ENCODE results near the gene TARBP2.

TARBP2 gene

DNA sequence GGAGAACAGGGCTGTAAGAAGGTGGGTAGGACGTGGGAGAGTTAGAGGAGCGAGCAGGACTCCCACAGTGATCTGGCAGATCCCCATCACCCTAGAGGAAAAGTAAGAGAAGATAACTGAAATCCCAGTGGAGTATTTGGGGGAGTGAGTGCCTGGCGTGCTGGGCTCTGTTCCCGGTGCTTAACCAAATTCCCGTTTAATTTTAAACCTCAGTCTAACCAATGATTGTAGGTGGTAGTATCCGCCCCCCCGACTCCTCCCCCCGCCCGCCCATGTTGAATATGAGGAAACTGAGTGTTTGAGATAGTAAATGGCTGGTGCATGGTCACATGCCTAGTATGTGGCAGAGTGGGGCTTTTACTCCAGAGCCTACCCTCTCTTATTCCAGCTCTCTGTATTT lies 1.2 kb downstream of the TARBP2 start:
- no peak overlapping the region for H3K4me3 ChIP-seq (ENCODE audit: low read depth, low read length)
- no peak for DNase-seq (ENCODE audit: low read depth)
- TF ChIP-seq, protein P1, sequence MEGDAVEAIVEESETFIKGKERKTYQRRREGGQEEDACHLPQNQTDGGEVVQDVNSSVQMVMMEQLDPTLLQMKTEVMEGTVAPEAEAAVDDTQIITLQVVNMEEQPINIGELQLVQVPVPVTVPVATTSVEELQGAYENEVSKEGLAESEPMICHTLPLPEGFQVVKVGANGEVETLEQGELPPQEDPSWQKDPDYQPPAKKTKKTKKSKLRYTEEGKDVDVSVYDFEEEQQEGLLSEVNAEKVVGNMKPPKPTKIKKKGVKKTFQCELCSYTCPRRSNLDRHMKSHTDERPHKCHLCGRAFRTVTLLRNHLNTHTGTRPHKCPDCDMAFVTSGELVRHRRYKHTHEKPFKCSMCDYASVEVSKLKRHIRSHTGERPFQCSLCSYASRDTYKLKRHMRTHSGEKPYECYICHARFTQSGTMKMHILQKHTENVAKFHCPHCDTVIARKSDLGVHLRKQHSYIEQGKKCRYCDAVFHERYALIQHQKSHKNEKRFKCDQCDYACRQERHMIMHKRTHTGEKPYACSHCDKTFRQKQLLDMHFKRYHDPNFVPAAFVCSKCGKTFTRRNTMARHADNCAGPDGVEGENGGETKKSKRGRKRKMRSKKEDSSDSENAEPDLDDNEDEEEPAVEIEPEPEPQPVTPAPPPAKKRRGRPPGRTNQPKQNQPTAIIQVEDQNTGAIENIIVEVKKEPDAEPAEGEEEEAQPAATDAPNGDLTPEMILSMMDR (conservative IDR thresholded peaks at IDR 0.05; ENCODE audit: low read depth, low read length), result no peak

DNA sequence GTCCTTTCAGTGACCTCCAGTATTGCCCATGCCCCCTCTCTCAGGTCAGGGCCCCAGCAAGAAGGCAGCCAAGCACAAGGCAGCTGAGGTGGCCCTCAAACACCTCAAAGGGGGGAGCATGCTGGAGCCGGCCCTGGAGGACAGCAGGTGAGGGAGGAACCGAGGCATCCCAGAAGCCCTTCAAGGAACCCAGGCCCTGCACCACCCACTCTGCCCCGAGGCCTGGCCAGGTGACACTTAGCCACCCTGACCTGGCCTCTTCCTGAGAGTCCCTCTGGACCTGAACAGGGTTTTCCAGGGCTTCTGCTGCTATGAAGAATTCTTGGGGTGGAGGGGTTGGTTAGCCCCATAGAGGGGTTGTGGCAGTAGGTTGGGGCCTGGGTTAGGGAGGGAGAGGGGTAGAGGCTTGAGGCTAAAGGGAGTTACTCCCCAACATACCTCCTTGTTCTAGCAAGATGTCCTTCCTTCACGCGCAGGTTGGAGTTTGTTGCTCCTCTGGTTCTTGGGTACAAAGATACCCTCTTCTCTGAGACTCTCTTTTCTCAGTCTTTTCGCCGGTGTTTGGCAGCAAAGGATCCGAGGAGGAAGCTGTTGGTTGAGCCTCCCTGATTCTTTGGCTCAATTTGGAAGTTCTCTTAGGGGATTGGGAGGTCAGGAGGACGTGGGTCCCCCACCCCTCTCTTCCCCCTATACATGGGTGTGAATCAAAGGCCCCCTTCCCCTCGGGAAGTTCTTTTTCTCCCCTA lies 2.1 kb downstream of the TARBP2 start:
- no peak for DNase-seq (ENCODE audit: low read depth)
- TF ChIP-seq, protein P1 (conservative IDR thresholded peaks at IDR 0.05; ENCODE audit: low read depth, low read length), result no peak
- no peak overlapping the region for H3K4me3 ChIP-seq (ENCODE audit: low read depth, low read length)

DNA sequence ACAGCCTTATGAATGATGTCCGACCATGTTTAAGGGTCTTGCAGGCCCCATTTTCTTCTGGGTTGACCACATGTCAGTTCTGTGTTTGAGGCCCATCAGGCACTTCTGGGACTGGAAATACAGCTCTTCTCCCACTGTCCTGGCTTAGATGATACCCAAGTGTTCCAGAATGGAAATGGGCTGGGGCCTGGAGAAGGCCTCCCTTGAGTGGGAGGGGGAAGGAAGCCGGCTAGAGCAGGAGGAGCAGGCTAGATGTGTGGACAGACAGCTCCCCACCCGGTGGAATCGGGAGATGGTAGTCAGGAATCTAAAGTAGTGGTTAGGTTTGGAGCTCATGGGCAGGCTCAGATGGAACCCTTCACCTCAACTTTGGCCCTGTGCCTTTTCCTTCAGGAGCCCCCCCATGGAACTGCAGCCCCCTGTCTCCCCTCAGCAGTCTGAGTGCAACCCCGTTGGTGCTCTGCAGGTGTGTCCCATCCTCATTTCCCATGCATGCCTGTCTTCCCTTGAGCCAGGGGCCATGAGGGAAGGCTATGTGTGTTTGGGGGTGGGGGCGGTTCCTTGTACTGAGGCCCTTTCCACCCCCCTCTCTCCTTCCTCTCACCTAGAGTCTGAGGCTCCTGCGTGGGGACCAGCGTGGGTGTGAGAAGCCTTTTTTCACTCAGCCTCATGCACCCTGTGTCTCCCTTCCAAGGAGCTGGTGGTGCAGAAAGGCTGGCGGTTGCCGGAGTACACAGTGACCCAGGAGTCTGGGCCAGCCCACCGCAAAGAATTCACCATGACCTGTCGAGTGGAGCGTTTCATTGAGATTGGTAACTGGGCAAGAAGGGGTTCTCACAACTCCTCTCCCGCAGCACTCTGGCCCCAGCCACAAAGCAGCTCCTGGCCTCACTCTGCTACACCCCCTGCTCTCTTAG lies 3.2 kb downstream of the TARBP2 start:
- TF ChIP-seq, protein P1 (conservative IDR thresholded peaks at IDR 0.05; ENCODE audit: low read depth, low read length), result no peak
- no peak for DNase-seq (ENCODE audit: low read depth)
- H3K4me3 ChIP-seq (ENCODE audit: low read depth, low read length), result no peak overlapping the region

DNA sequence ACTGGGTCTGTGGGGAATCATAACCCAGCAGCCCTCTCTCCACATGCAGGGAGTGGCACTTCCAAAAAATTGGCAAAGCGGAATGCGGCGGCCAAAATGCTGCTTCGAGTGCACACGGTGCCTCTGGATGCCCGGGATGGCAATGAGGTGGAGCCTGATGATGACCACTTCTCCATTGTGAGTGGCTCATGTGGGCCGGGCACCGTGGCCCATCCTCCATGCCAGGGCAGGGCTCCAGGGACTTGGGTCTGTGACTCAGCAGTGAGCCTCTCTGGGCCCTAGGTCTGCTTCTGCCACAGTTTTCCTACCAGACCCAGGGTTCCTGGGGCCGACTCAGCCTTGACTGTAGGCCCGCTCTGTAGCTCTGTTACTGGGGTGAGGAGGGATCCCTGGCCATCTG lies 4.0 kb downstream of the TARBP2 start:
- DNase-seq (ENCODE audit: low read depth), result no peak

DNA sequence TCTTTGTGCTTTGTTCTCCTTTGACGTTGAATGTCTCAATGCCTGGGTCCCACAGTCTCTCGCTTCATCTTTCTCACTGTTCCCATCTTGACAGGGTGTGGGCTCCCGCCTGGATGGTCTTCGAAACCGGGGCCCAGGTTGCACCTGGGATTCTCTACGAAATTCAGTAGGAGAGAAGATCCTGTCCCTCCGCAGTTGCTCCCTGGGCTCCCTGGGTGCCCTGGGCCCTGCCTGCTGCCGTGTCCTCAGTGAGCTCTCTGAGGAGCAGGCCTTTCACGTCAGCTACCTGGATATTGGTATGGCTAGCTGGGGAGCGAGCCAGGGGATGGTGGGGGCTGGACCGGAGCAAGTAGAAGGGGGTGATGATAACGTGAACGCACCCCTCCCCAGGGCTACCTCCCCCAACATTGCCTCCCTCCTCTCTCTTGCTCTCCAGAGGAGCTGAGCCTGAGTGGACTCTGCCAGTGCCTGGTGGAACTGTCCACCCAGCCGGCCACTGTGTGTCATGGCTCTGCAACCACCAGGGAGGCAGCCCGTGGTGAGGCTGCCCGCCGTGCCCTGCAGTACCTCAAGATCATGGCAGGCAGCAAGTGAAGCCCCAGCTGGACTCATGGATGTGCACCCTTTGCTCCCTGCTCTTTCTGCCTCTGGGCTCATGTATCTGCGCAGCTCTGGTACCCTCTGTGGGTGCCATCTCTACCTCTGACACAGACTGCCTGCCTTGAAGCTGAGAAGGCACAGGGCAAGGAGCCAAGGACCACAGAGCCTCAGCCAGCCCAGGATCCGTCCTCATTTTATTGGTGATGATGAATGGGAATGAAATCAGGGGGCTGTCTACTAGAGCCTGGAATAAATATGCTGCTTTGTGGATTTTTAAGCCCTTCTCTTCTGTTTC lies 4.7 kb downstream of the TARBP2 start:
- TF ChIP-seq, protein P1 (conservative IDR thresholded peaks at IDR 0.05; ENCODE audit: low read depth, low read length), result no peak
- H3K4me3 ChIP-seq (ENCODE audit: low read depth, low read length), result no peak overlapping the region
- DNase-seq (ENCODE audit: low read depth), result no peak

More for the DNA sequence above, 4.0 kb downstream of the TARBP2 start:
- TF ChIP-seq, protein P1 (conservative IDR thresholded peaks at IDR 0.05; ENCODE audit: low read depth, low read length), result no peak
- H3K4me3 ChIP-seq (ENCODE audit: low read depth, low read length), result no peak overlapping the region

DNA sequence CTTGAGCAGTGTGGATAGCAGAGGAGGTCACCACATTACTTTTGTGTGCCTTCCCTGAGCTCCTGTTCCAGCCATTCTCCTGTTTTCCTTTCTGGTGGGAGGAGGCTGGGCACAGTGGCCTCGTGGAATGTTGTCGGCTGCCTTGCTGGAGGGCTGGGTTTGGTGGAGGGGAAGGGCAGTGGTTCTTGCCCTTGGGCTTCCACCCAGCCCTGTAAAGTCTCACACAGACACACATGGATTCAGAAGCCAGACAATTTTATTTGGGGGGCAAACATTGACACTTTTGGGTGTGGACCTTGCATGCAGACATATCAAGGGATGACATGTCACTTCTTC lies 5.3 kb downstream of the TARBP2 start:
- no peak for DNase-seq (ENCODE audit: low read depth)
- no peak overlapping the region for H3K4me3 ChIP-seq (ENCODE audit: low read depth, low read length)
- TF ChIP-seq, protein P1 (conservative IDR thresholded peaks at IDR 0.05; ENCODE audit: low read depth, low read length), result no peak

Data from choroid plexus epithelial cell (primary cell).